ENCODE data around the gene SCGB2B2.

DNA sequence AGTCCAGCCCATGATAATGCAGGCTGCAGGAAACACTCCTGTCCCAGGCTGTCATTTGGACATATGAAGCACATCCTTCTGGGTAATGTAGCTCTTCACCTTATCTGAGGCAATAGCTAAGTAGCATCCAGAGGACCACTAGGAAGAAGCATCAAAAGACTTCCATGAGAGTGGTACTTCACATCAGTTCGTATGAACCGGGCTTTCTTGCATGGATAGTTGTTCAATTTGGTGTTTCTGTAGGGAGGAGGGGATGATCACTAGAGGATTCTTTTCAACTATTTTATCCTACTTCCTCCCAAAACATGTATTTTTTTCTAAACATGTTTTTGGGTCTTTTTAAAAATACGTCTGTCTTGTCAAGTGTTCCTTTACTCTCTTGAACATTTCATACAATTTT, 13.4 kb upstream of the SCGB2B2 start:
- TF ChIP-seq SUZ12 (IDR thresholded peaks at IDR 0.05; ENCODE audit: extremely low read depth, insufficient read depth, insufficient read length) (no peak), ZNF274 (IDR thresholded peaks at IDR 0.05; ENCODE audit: low read depth, low read length) (no peak), YY1 (IDR thresholded peaks at IDR 0.05; ENCODE audit: insufficient read depth, insufficient read length) (no peak)
